ENCODE measurements around the gene IGDCC3. TPM values are rescaled to one million over a fixed set of nuclear protein-coding genes. Genes with fewer than 3 reads are reported as not detected.
A peak's percentile ranks its signal among the peaks of the same experiment; 100 is the strongest.

The IGDCC3 gene
- total RNA-seq, 1 donor from 2014 or later = not detected

GRCh38 chr15:65306551-65306950 lies 71.3 kb downstream of the IGDCC3 start:
- Mint-ChIP-seq H3K27me3 (ENCODE audit: insufficient read depth) (peaks cover 11% of the 10 kb centered on the region), H3K27ac (peak overlapping the region; percentile 23), H3K4me3 (no peak overlapping the region), H3K9me3 (no peaks in the 10 kb centered on the region), H3K36me3 (ENCODE audit: low read depth) (no peaks in the 10 kb centered on the region), H3K4me1 (ENCODE audit: low read depth) (peaks cover 23% of the 10 kb centered on the region)
- intact Hi-C loops (cut with micrococcal nuclease) = loop anchor here (10.0 kb wide), 2 partner anchors 308 to 1198 kb away; partner anchors contain the start of genes INTS14, RPL4 and ZWILCH
- no peak for DNase-seq (ENCODE audit: low spot score)

GRCh38 chr15:65305776-65306175 lies 72.0 kb downstream of the IGDCC3 start:
- no peak for DNase-seq (ENCODE audit: low spot score)
- peaks cover 9% of the 10 kb centered on the region for H3K27me3 Mint-ChIP-seq (ENCODE audit: insufficient read depth)
- no peak overlapping the region for H3K4me3 Mint-ChIP-seq
- no peak overlapping the region for H3K27ac Mint-ChIP-seq
- H3K36me3 Mint-ChIP-seq (ENCODE audit: low read depth) = no peaks in the 10 kb centered on the region
- H3K9me3 Mint-ChIP-seq = no peaks in the 10 kb centered on the region
- H3K4me1 Mint-ChIP-seq (ENCODE audit: low read depth) = peaks cover 23% of the 10 kb centered on the region
- intact Hi-C loops (cut with micrococcal nuclease) = loop anchor here (2.0 to 10.0 kb wide), 3 partner anchors 173 to 1199 kb away; partner anchors contain the start of genes INTS14, PDCD7, RPL4 and ZWILCH

GRCh38 chr15:65305150-65305758 lies 72.5 kb downstream of the IGDCC3 start:
- Mint-ChIP-seq H3K27me3 (ENCODE audit: insufficient read depth) (peaks cover 9% of the 10 kb centered on the region), H3K36me3 (ENCODE audit: low read depth) (no peaks in the 10 kb centered on the region), H3K4me1 (ENCODE audit: low read depth) (peaks cover 25% of the 10 kb centered on the region), H3K4me3 (peak overlapping the region; percentile 94), H3K27ac (peak overlapping the region; percentile 95), H3K9me3 (no peaks in the 10 kb centered on the region)
- intact Hi-C loops (cut with micrococcal nuclease) = loop anchor here (2.0 to 10.0 kb wide), 3 partner anchors 172 to 1200 kb away; partner anchors contain the start of genes INTS14, PDCD7, RPL4 and ZWILCH
- DNase-seq (ENCODE audit: low spot score) = peak; percentile 26

- Mint-ChIP-seq H3K36me3 (ENCODE audit: low read depth) (no peaks in the 10 kb centered on the region), H3K4me3 (peak within 1 kb of the TSS; percentile 94), H3K27ac (peak within 1 kb of the TSS; percentile 95), H3K4me1 (ENCODE audit: low read depth) (peaks cover 28% of the 10 kb centered on the region), H3K27me3 (ENCODE audit: insufficient read depth) (peaks cover 9% of the 10 kb centered on the region), H3K9me3 (no peaks in the 10 kb centered on the region)
- intact Hi-C loops (cut with micrococcal nuclease) = loop anchor here (1.0 to 10.0 kb wide), 9 partner anchors 8 to 1200 kb away; partner anchors contain the start of genes CLPX, INTS14, PARP16 and PDCD7
- peak; percentile 84 for DNase-seq (ENCODE audit: low spot score)
These were observed 73.2 kb downstream of the IGDCC3 start, which contains the start of gene RNU5B-1 for GRCh38 chr15:65304381-65305149. Gene RNU5B-1, plus strand, starts transcription at chr15:65304677.

GRCh38 chr15:65303687-65304380 lies 74.0 kb downstream of the IGDCC3 start:
- H3K36me3 Mint-ChIP-seq (ENCODE audit: low read depth) = peaks cover 2% of the 10 kb centered on the region
- H3K4me1 Mint-ChIP-seq (ENCODE audit: low read depth) = peaks cover 32% of the 10 kb centered on the region
- H3K4me3 Mint-ChIP-seq = peak overlapping the region; percentile 94
- no peaks in the 10 kb centered on the region for H3K9me3 Mint-ChIP-seq
- intact Hi-C loops (cut with micrococcal nuclease) = loop anchor here (1.0 to 10.0 kb wide), 9 partner anchors 8 to 1201 kb away; partner anchors contain the start of genes CLPX, INTS14, PARP16 and PDCD7
- peak overlapping the region; percentile 95 for H3K27ac Mint-ChIP-seq
- DNase-seq (ENCODE audit: low spot score) = no peak
- H3K27me3 Mint-ChIP-seq (ENCODE audit: insufficient read depth) = peaks cover 7% of the 10 kb centered on the region

- intact Hi-C loops (cut with micrococcal nuclease) = loop anchor here (5.0 to 10.0 kb wide), 3 partner anchors 313 to 1203 kb away; partner anchors contain the start of genes INTS14, RPL4 and ZWILCH
- no peak for DNase-seq (ENCODE audit: low spot score)
- no peaks in the 10 kb centered on the region for H3K9me3 Mint-ChIP-seq
- peaks cover 7% of the 10 kb centered on the region for H3K27me3 Mint-ChIP-seq (ENCODE audit: insufficient read depth)
- no peak overlapping the region for H3K27ac Mint-ChIP-seq
- peaks cover 2% of the 10 kb centered on the region for H3K36me3 Mint-ChIP-seq (ENCODE audit: low read depth)
- H3K4me3 Mint-ChIP-seq = no peak overlapping the region
- peaks cover 44% of the 10 kb centered on the region for H3K4me1 Mint-ChIP-seq (ENCODE audit: low read depth)
These were observed 75.7 kb downstream of the IGDCC3 start for GRCh38 chr15:65302061-65302460.

GRCh38 chr15:65300924-65301441 lies 76.8 kb downstream of the IGDCC3 start:
- Mint-ChIP-seq H3K9me3 (no peaks in the 10 kb centered on the region), H3K4me3 (no peak overlapping the region), H3K27me3 (ENCODE audit: insufficient read depth) (no peaks in the 10 kb centered on the region), H3K36me3 (ENCODE audit: low read depth) (peaks cover 2% of the 10 kb centered on the region), H3K27ac (no peak overlapping the region), H3K4me1 (ENCODE audit: low read depth) (peaks cover 42% of the 10 kb centered on the region)
- intact Hi-C loops (cut with micrococcal nuclease) = loop anchor here (5.0 to 10.0 kb wide), 3 partner anchors 314 to 1204 kb away; partner anchors contain the start of genes INTS14, RPL4 and ZWILCH
- DNase-seq (ENCODE audit: low spot score) = no peak

- Mint-ChIP-seq H3K27me3 (ENCODE audit: insufficient read depth) (no peaks in the 10 kb centered on the region), H3K4me3 (peak overlapping the region; percentile 86), H3K4me1 (ENCODE audit: low read depth) (peaks cover 30% of the 10 kb centered on the region), H3K9me3 (no peaks in the 10 kb centered on the region), H3K27ac (peak overlapping the region; percentile 48), H3K36me3 (ENCODE audit: low read depth) (peaks cover 2% of the 10 kb centered on the region)
- no peak for DNase-seq (ENCODE audit: low spot score)
- intact Hi-C loops (cut with micrococcal nuclease) = no loop called here
These were observed 79.1 kb downstream of the IGDCC3 start for GRCh38 chr15:65298731-65299130.

- no peaks in the 10 kb centered on the region for H3K9me3 Mint-ChIP-seq
- H3K27me3 Mint-ChIP-seq (ENCODE audit: insufficient read depth) = no peaks in the 10 kb centered on the region
- no peaks in the 10 kb centered on the region for H3K36me3 Mint-ChIP-seq (ENCODE audit: low read depth)
- intact Hi-C loops (cut with micrococcal nuclease) = no loop called here
- no peak overlapping the region for H3K4me3 Mint-ChIP-seq
- no peak for DNase-seq (ENCODE audit: low spot score)
- H3K4me1 Mint-ChIP-seq (ENCODE audit: low read depth) = peaks cover 25% of the 10 kb centered on the region
- no peak overlapping the region for H3K27ac Mint-ChIP-seq
These were observed 84.8 kb downstream of the IGDCC3 start for GRCh38 chr15:65292938-65293518.

GRCh38 chr15:65290228-65290627 lies 87.6 kb downstream of the IGDCC3 start:
- intact Hi-C loops (cut with micrococcal nuclease) = no loop called here

GRCh38 chr15:65289261-65289854 lies 88.4 kb downstream of the IGDCC3 start:
- no peaks in the 10 kb centered on the region for H3K36me3 Mint-ChIP-seq (ENCODE audit: low read depth)
- no peaks in the 10 kb centered on the region for H3K9me3 Mint-ChIP-seq
- no peak overlapping the region for H3K4me3 Mint-ChIP-seq
- no peak for DNase-seq (ENCODE audit: low spot score)
- no peaks in the 10 kb centered on the region for H3K27me3 Mint-ChIP-seq (ENCODE audit: insufficient read depth)
- no peak overlapping the region for H3K27ac Mint-ChIP-seq
- intact Hi-C loops (cut with micrococcal nuclease) = loop anchor here (5.0 kb wide), 1 partner anchor 42 kb away; no protein-coding TSS in a partner anchor
- H3K4me1 Mint-ChIP-seq (ENCODE audit: low read depth) = peaks cover 29% of the 10 kb centered on the region

More at GRCh38 chr15:65290228-65290627, 87.6 kb downstream of the IGDCC3 start:
- DNase-seq (ENCODE audit: low spot score) = no peak
- Mint-ChIP-seq H3K4me1 (ENCODE audit: low read depth) (peaks cover 28% of the 10 kb centered on the region), H3K9me3 (no peaks in the 10 kb centered on the region), H3K36me3 (ENCODE audit: low read depth) (no peaks in the 10 kb centered on the region), H3K27me3 (ENCODE audit: insufficient read depth) (no peaks in the 10 kb centered on the region), H3K27ac (no peak overlapping the region), H3K4me3 (no peak overlapping the region)
